CD4-positive, CD25-positive, alpha-beta regulatory T cell (primary cell): ENCODE results near the gene PPIE. TPM values are rescaled to one million over a fixed set of nuclear protein-coding genes. Genes with fewer than 3 reads are reported as not detected.
"Not testable (repeated sequence)": the region's sequence is repeated elsewhere in the genome, so short reads cannot be mapped to it uniquely, and the experiment has no call there.

Experiments used
- ATAC-seq, 2 donors: fragments of 150-1000 bp; cut with Tn5 transposase; one replicate each; pipeline ENCODE4 v1.10.0; 2021; ENCODE audit warnings: low read depth in 2 of 2, moderate number of reproducible peaks in 2 of 2, moderate library complexity in 1 of 2
- DNase-seq, 3 donors: peaks; one replicate each; pipeline versions ENCODE4 v3.0.0 to v3.0.0-alpha.2; 2012 to 2022; ENCODE audit warnings: mixed read lengths in 1 of 3
- H3K27ac ChIP-seq: one replicate; pipeline ENCODE4 v1.7.0; 2013; ENCODE audit warnings: mild to moderate bottlenecking, low read length; ENCODE audit not compliant: insufficient read depth, poor library complexity, severe bottlenecking
- H3K27me3 ChIP-seq: one replicate; pipeline ENCODE4 v1.7.0; 2013; ENCODE audit warnings: low read length; ENCODE audit not compliant: control insufficient read depth, insufficient read depth
- H3K36me3 ChIP-seq: one replicate; pipeline ENCODE4 v1.7.0; 2013; ENCODE audit warnings: mild to moderate bottlenecking, low read length, moderate library complexity; ENCODE audit not compliant: control insufficient read depth, insufficient read depth
- H3K4me1 ChIP-seq: 2 replicates; pipeline ENCODE4 v1.7.0; 2013; ENCODE audit warnings: mild to moderate bottlenecking, low read length; ENCODE audit not compliant: insufficient read depth, control insufficient read depth, poor library complexity, severe bottlenecking
- H3K4me3 ChIP-seq: one replicate; pipeline ENCODE4 v1.7.0; 2013; ENCODE audit warnings: low read depth, mild to moderate bottlenecking, low read length, moderate library complexity
- H3K9me3 ChIP-seq, 2 experiments: 1 replicate in 1 of 2; 2 replicates in 1 of 2; pipeline ENCODE4 v1.7.0; 2013; ENCODE audit warnings: low read length in 2 of 2, mild to moderate bottlenecking in 1 of 2, moderate library complexity in 1 of 2; ENCODE audit not compliant: control insufficient read depth in 2 of 2
- H3K27ac Mint-ChIP-seq, 3 donors: one replicate each; pipeline ENCODE4 v1.8.0; 2020 to 2022; ENCODE audit warnings: mild to moderate bottlenecking in 3 of 3, mixed read lengths in 3 of 3, moderate library complexity in 2 of 3
- H3K27me3 Mint-ChIP-seq: one replicate; pipeline ENCODE4 v1.8.0; 2022; ENCODE audit warnings: mild to moderate bottlenecking, mixed read lengths
- H3K36me3 Mint-ChIP-seq: one replicate; pipeline ENCODE4 v1.8.0; 2020; ENCODE audit warnings: mixed read lengths
- H3K4me1 Mint-ChIP-seq, 4 donors: one replicate each; pipeline ENCODE4 v1.8.0; 2020 to 2022; ENCODE audit warnings: mixed read lengths in 4 of 4, mild to moderate bottlenecking in 1 of 4
- H3K4me3 Mint-ChIP-seq, 4 donors: one replicate each; pipeline ENCODE4 v1.8.0; 2020 to 2022; ENCODE audit warnings: mild to moderate bottlenecking in 4 of 4, mixed read lengths in 4 of 4, moderate library complexity in 3 of 4
- H3K9me3 Mint-ChIP-seq, 7 donors: one replicate each; pipeline ENCODE4 v1.8.0; 2020 to 2022; ENCODE audit warnings: mixed read lengths in 7 of 7, mild to moderate bottlenecking in 3 of 7, moderate library complexity in 2 of 7
- polyA plus RNA-seq, 4 donors: library from polyadenylated mRNA; unstranded; fragments of 300-500 nt; fragmentation: Illumina TruSeq; gene quantifications; one replicate each; pipeline ENCODE4 v1.2.3, GENCODE V29; 2021
- total RNA-seq: library from RNA; stranded (reverse); gene quantifications from one replicate; pipeline ENCODE4 v1.2.3, GENCODE V29; 2022

Gene PPIE
- total and polyA plus RNA-seq, 5 donors from 2014 or later: 36.8 to 118 (median 91.6) TPM

DNA sequence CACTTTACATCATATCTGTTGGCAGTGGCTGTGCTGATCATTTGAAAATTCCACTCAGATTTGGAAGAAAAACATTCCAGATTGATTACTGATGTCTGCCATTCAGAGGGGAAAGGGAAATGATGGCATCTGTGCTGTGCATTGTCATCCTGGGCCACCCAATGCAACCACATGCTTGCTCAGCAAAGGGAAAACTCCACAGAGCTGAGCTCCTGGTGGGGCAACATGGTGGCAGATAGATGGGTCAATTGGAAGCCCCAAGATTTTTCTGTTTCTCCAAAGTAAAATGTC lies 20.7 kb downstream of the PPIE start:
- ATAC-seq: no peak

DNA sequence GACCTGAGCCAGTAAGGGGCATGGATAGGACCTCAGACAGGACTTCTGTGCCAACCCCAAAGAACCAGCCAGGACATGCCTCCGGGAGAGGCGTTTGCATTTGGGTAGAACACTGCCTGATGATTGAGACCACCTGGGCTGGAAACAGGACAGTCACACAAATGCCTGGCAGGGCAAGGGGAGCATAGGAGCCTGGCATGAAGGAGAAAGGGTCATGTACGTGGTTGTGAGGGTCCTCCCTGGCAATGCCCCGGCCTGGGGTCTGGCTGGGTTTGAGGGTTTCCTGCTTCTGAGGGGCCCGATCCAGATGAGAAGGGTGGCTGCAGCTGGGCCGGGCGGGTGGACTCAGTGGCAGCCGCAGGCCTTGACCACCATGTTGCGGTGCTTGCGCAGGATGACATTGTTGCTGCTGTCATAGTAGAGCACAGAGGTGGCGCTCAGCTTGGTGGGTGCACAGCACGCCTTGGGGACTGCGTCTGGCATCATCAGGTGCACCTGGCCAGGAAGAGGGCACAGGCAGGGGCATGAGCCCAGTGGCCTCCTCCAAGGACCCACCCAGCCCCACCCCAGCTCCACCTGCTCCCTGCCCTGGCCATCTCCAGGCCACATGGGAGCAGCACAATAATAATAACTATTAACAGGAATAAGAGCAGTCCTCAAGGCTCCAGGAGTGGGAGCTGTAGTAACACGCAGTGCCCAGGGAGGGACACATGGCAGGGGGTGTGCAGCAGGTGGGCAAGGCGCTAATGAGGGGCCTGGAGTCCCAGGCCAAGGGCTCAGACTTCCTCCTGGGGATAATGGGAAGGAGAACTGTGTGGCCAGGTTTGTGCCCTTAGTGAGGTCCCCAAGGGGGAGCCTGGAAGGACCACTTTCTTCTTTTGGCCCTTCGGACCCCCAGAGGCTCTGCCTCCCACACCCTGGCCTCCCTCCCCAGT lies 21.7 kb downstream of the PPIE start:
- H3K9me3 ChIP-seq: no peaks in the 10 kb centered on the region
- Mint-ChIP-seq H3K9me3 (no peaks in the 10 kb centered on the region), H3K36me3 (peaks cover 26% of the 10 kb centered on the region), H3K27ac (peak overlapping the region in 1 of 3 donors; percentile 73), H3K27me3 (no peaks in the 10 kb centered on the region), H3K4me1 (peaks cover 0 to 3% (median 0%) of the 10 kb centered on the region in 4 donors), H3K4me3 (no peak overlapping the region)
- ATAC-seq (no peak), DNase-seq (no peak)
- peaks cover 37% of the 10 kb centered on the region for H3K36me3 ChIP-seq
- no peak overlapping the region for H3K4me3 ChIP-seq
- H3K4me1 ChIP-seq: no peaks in the 10 kb centered on the region
- no peaks in the 10 kb centered on the region for H3K27me3 ChIP-seq
- no peak overlapping the region for H3K27ac ChIP-seq

More for the DNA sequence above, 20.7 kb downstream of the PPIE start:
- H3K4me1 Mint-ChIP-seq: peaks cover 0 to 3% (median 0%) of the 10 kb centered on the region in 4 donors
- Histone ChIP-seq H3K27me3 (no peaks in the 10 kb centered on the region), H3K36me3 (peaks cover 47% of the 10 kb centered on the region), H3K9me3 (no peaks in the 10 kb centered on the region), H3K4me1 (no peaks in the 10 kb centered on the region), H3K27ac (no peak overlapping the region), H3K4me3 (no peak overlapping the region)
- DNase-seq: no peak
- H3K27me3 Mint-ChIP-seq: no peaks in the 10 kb centered on the region
- no peak overlapping the region for H3K4me3 Mint-ChIP-seq
- H3K27ac Mint-ChIP-seq: no peak overlapping the region
- H3K36me3 Mint-ChIP-seq: peaks cover 29% of the 10 kb centered on the region
- no peaks in the 10 kb centered on the region for H3K9me3 Mint-ChIP-seq

DNA sequence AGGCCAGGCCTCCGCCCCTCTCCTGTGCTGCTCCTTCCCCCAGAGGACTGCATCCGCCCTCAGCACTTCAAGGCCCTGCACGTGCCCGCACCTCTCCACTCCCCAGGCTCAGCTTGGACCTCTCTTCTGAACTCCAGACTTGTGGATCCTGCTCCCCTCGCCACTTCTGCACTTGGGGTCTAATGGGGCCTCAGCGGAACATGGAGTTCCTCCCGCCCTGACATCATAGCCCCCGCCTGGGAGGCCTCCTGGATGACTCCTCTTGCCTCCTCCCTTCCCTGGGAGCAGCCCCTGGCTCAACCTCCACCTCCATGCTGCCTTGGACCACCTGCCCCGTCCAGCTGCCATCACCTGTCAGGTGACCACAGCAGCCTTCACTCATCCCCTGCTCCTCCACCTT lies 22.3 kb downstream of the PPIE start:
- peak overlapping the region in 1 of 3 donors; percentile 73 for H3K27ac Mint-ChIP-seq
- peaks cover 26% of the 10 kb centered on the region for H3K36me3 Mint-ChIP-seq

DNA sequence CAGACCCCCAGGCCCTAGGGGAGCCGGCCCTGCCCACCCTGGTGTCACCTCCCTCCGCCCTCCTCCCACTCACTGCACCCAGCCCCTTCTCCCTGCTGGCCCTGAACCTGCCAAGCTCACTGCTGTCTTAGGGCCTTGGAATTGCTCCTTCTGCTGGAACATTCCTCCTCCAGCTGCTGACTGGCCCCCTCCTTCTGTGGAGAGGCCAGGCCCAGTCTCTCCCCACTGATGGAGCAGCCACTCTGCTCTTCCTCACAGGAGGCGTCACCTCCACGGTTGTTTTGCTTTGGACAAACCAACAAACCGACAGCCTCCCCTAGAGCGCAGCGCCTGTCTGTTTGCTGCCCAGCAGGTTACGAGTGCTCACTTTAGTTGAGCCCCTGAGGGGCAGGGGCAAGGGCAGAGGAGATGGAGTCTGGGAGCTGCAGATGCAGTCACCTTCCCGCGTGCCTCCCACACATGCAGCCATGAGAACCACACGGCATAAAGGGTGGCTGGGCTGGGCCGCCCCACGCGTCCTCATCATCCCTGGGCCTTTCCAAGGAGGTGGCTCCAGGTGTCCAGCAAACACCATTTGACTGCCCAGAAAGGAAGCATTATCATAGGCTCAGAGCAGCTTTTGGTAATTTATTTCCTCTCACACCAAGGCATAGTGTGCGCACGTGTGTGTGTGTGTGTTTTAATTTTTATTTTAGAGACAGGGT lies 23.0 kb downstream of the PPIE start:
- H3K36me3 Mint-ChIP-seq: peaks cover 22% of the 10 kb centered on the region
- H3K27me3 ChIP-seq: no peaks in the 10 kb centered on the region
- no peaks in the 10 kb centered on the region for H3K4me1 ChIP-seq
- no peaks in the 10 kb centered on the region for H3K4me1 Mint-ChIP-seq
- no peaks in the 10 kb centered on the region for H3K9me3 ChIP-seq
- H3K27ac Mint-ChIP-seq: no peak overlapping the region
- ATAC-seq: no peak
- no peak overlapping the region for H3K4me3 ChIP-seq
- no peak for DNase-seq
- H3K36me3 ChIP-seq: peaks cover 23% of the 10 kb centered on the region
- no peak overlapping the region for H3K4me3 Mint-ChIP-seq
- H3K27me3 Mint-ChIP-seq: no peaks in the 10 kb centered on the region
- no peaks in the 10 kb centered on the region for H3K9me3 Mint-ChIP-seq
- H3K27ac ChIP-seq: no peak overlapping the region

More for the DNA sequence above, 22.3 kb downstream of the PPIE start:
- DNase-seq (no peak), ATAC-seq (no peak)
- Histone ChIP-seq H3K4me3 (no peak overlapping the region), H3K27me3 (no peaks in the 10 kb centered on the region), H3K4me1 (no peaks in the 10 kb centered on the region), H3K36me3 (peaks cover 30% of the 10 kb centered on the region), H3K27ac (no peak overlapping the region), H3K9me3 (no peaks in the 10 kb centered on the region)
- no peaks in the 10 kb centered on the region for H3K27me3 Mint-ChIP-seq
- no peaks in the 10 kb centered on the region for H3K9me3 Mint-ChIP-seq
- no peak overlapping the region for H3K4me3 Mint-ChIP-seq
- H3K4me1 Mint-ChIP-seq: peaks cover 0 to 3% (median 0%) of the 10 kb centered on the region in 4 donors

DNA sequence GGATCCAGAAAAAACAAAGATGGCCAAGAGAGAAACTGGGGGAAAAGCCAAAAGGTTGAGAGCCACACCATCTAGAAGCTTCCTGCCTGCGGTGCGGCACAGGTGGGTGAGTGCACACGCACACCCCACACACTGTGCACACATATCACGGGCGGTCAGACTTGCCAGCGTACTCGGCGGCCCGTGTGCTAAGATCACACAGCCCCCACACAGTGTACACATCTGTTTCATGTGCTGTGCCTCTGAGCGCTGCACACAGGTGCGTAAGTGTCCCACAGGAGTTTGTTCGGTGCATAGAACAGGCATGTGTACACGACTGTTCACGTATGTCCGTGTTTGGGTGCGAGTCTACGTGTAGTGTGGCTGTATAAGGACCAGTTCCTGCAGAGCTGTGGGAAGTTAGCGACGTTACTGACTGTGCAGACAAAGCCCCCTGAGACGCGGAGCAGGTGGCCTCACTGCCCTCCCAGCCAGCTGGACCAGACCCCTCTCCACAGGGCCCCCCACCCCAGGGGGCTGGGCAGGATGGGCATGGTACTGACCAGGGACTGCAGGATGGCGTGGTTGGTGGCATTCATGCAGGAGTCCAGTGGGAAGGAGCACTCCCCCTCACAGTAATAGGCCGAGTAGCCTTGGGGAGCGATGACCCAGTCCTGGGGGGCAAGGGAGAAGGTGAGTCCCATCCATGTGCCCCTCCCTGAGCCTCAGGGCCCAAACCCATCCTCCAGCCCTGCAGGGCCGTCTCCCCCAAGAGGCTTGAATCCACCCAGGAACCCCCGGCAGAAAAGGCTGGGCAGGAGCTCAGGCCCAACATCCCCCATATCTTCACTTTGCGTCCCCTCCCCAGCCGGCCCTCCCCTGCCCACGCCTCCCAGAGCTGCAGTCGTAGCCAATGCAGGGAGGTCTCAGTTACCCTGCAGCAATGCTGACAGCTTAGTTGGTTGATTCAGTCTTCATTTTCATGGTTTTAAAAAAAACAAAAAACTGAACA lies 24.2 kb downstream of the PPIE start:
- Mint-ChIP-seq H3K4me3 (no peak overlapping the region), H3K36me3 (peaks cover 12% of the 10 kb centered on the region), H3K4me1 (no peaks in the 10 kb centered on the region), H3K9me3 (no peaks in the 10 kb centered on the region), H3K27ac (no peak overlapping the region), H3K27me3 (no peaks in the 10 kb centered on the region)
- H3K4me1 ChIP-seq: no peaks in the 10 kb centered on the region
- no peak overlapping the region for H3K27ac ChIP-seq
- H3K4me3 ChIP-seq: no peak overlapping the region
- H3K27me3 ChIP-seq: no peaks in the 10 kb centered on the region
- H3K36me3 ChIP-seq: peaks cover 14% of the 10 kb centered on the region
- DNase-seq (no peak), ATAC-seq (no peak)
- H3K9me3 ChIP-seq: no peaks in the 10 kb centered on the region

DNA sequence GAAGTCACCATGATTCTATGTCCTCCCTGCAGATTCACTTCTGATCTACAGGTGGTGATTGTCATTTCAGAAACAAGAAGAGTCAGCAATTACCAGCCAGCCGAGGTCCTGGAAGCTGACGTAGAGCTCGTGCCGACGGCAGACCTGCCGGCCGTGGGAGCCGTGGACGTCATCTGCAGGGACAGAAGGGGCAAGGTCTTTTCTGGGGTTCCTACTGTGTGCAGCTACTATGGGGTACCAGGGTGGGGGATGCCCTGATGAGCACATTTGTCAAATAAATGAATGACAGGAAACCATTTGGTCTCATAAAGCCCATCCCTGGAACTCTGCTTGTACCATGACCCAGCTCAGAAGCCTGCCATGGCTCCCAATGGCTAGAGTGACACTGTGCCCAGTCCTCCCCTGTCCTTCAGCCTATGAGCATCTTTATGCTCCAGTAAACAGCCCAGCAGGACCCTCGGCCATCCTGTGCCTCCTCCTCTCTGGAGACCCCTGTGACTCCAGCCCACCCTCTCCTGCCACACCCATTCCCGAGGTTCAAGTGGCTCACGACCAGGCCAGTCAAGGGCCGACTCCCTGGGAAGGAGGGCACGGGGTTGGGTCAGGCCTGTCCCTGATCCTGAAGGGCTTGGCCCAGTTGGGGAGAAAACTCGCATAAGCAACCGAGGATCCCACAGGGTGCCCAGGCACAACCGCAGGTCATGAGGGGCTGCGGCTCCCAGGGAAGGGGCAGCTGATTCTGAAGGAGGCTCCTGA lies 25.1 kb downstream of the PPIE start:
- not testable (repeated sequence) for DNase-seq, H3K27ac ChIP-seq, H3K4me3 ChIP-seq, H3K4me1 Mint-ChIP-seq, H3K9me3 Mint-ChIP-seq, H3K4me3 Mint-ChIP-seq, H3K27ac Mint-ChIP-seq, H3K27me3 ChIP-seq, H3K27me3 Mint-ChIP-seq, H3K4me1 ChIP-seq, H3K9me3 ChIP-seq, ATAC-seq
- peaks cover 12% of the 10 kb centered on the region for H3K36me3 Mint-ChIP-seq
- peaks cover 10% of the 10 kb centered on the region for H3K36me3 ChIP-seq

DNA sequence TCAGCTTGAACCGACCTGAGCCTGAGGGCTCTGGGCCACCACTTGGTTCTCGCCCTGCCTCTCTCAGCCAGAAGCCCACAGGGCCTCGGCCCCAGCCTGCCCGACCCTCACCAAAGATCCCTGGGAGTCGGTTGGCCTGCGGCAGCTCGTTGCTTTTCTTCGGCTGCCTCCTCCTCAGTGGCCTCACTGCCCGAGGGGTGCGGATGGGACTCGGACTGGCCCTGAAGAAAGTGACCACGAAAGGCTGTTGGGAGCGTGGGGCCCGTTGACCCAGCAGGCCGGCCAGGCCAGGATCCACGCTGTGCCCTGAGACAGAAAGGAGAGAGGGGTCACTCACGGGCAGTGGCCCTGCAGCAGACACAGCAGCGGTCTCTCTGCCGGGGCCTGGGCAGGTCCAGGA lies 25.8 kb downstream of the PPIE start:
- not testable (repeated sequence) for H3K27ac Mint-ChIP-seq, H3K36me3 Mint-ChIP-seq

More for the DNA sequence above, 25.8 kb downstream of the PPIE start:
- not testable (repeated sequence) for H3K9me3 ChIP-seq, H3K4me3 ChIP-seq, H3K27ac ChIP-seq, H3K27me3 ChIP-seq, ATAC-seq, H3K4me1 ChIP-seq, H3K4me1 Mint-ChIP-seq, H3K4me3 Mint-ChIP-seq, DNase-seq, H3K9me3 Mint-ChIP-seq, H3K27me3 Mint-ChIP-seq, H3K36me3 ChIP-seq
